HepG2 (cell line): Measurements from ENCODE around the gene TUBG2. TPM values are rescaled to one million over a fixed set of nuclear protein-coding genes. Genes with fewer than 3 reads are reported as not detected.

Experiments used
- ATAC-seq: fragments of 200-7000 bp; cut with Tn5 transposase; 3 replicates; pipeline ENCODE4 v1.9.1; 2020; ENCODE audit warnings: mild to moderate bottlenecking, moderate library complexity
- BruUV-seq: library from RNA; stranded (reverse); fragments of 400-500 nt; replicated peaks from 2 replicates; lab custom pipeline; 2021; lab: Mats Ljungman, UMichigan
- CTCF ChIA-PET: fragments of 300-600 bp; formaldehyde crosslinking; extraction: SDS; loops from one replicate; lab custom pipeline; 2021; ENCODE audit warnings: low total read pairs, inconsistent platforms, low intra/inter-chr PET ratio; lab: Yijun Ruan, JAX
- POLR2A ChIA-PET: fragments of 350-600 bp; sonication (Branson Sonifier 250); formaldehyde crosslinking; loops from one replicate; lab custom pipeline; 2020; ENCODE audit warnings: antibody characterized with exemption, inconsistent platforms; lab: Yijun Ruan, JAX
- DNase-seq: peaks from one replicate; pipeline ENCODE4 v3.0.0-alpha.2; 2015; ENCODE audit warnings: low spot score
- FAIRE-seq: peaks from 3 replicates; lab custom pipeline; 2011; peaks lifted over from hg19 to GRCh38; lab: Jason Lieb, UNC
- H2AFZ ChIP-seq: one replicate; pipeline ENCODE4 v1.6.1; 2011; ENCODE audit warnings: low read length, inconsistent platforms
- H3K27ac ChIP-seq: fragments of 300-600 bp; 3 replicates; pipeline ENCODE4 v1.8.0; 2011; ENCODE audit warnings: mixed run types, mild to moderate bottlenecking, mixed read lengths, low read length, inconsistent platforms; ENCODE audit not compliant: insufficient read depth; ENCODE audit errors: extremely low read length
- H3K27me3 ChIP-seq, 2 experiments: fragments of 200-600 bp in 1 of 2; 2 replicates in 1 of 2; 3 replicates in 1 of 2; pipeline versions ENCODE4 v1.6.0 to v1.8.0; 2011; ENCODE audit warnings: low read length in 2 of 2, mild to moderate bottlenecking in 2 of 2, moderate library complexity in 2 of 2, inconsistent platforms in 1 of 2; ENCODE audit not compliant: insufficient read depth in 2 of 2, control insufficient read depth in 1 of 2
- H3K36me3 ChIP-seq, 2 experiments: fragments of 200-600 bp in 1 of 2; replicated peaks in 1 of 2; 2 replicates in 1 of 2; 3 replicates in 1 of 2; pipeline versions ENCODE4 v1.5.1 to v1.8.0; 2011; ENCODE audit warnings: low read length in 2 of 2, inconsistent platforms in 1 of 2; ENCODE audit not compliant: insufficient read depth in 2 of 2, control insufficient read depth in 1 of 2
- H3K4me1 ChIP-seq: 2 replicates; pipeline ENCODE4 v1.5.1; 2012; ENCODE audit warnings: low read length, inconsistent platforms; ENCODE audit not compliant: insufficient read depth
- H3K4me2 ChIP-seq: 2 replicates; pipeline ENCODE4 v1.6.0; 2011; ENCODE audit warnings: low read depth, low read length, inconsistent platforms
- H3K4me3 ChIP-seq, 3 experiments: fragments of 200-600 bp in 1 of 3; sonication (generic), shearing (Covaris generic) in 1 of 3; replicated peaks in 1 of 3; 2 replicates each; pipeline ENCODE4 v1.5.1; 2011 to 2016; ENCODE audit warnings: low read length in 3 of 3, inconsistent platforms in 2 of 3, low read depth in 2 of 3, mild to moderate bottlenecking in 2 of 3, control low read depth in 1 of 3, mixed read lengths in 1 of 3; ENCODE audit not compliant: insufficient read depth in 1 of 3
- H3K79me2 ChIP-seq: one replicate; pipeline ENCODE4 v1.6.1; 2011; ENCODE audit warnings: low read length, inconsistent platforms; ENCODE audit not compliant: insufficient read depth
- H3K9ac ChIP-seq: 2 replicates; pipeline ENCODE4 v1.6.0; 2011; ENCODE audit warnings: mild to moderate bottlenecking, low read depth, low read length, inconsistent platforms; ENCODE audit not compliant: insufficient read depth
- H3K9me3 ChIP-seq: 2 replicates; pipeline ENCODE4 v1.5.1; 2012; ENCODE audit warnings: mild to moderate bottlenecking, low read length
- H4K20me1 ChIP-seq: 2 replicates; pipeline ENCODE4 v1.6.0; 2011; ENCODE audit warnings: inconsistent platforms, mild to moderate bottlenecking, low read length, moderate library complexity; ENCODE audit not compliant: insufficient read depth
- GATA4 ChIP-seq: sonication (generic); IDR thresholded peaks from 2 replicates; pipeline ENCODE4 v1.6.1; 2016; ENCODE audit warnings: antibody characterized with exemption, low read depth, borderline replicate concordance
- NFIC ChIP-seq: IDR thresholded peaks from 2 replicates; pipeline ENCODE4 v1.6.1; 2012; ENCODE audit warnings: mild to moderate bottlenecking, low read length, inconsistent platforms
- SP4 ChIP-seq: sonication (generic); formaldehyde crosslinking; IDR thresholded peaks from 2 replicates; pipeline ENCODE4 v1.8.1; 2023; ENCODE audit warnings: mild to moderate bottlenecking, missing genetic modification reagents
- STAT5B ChIP-seq: sonication (generic); formaldehyde crosslinking; IDR thresholded peaks from 2 replicates; pipeline ENCODE4 v1.4.0; 2020; ENCODE audit warnings: missing genetic modification reagents
- ZNF460 ChIP-seq: sonication (generic); formaldehyde crosslinking; IDR thresholded peaks from 2 replicates; pipeline ENCODE4 v1.5.1; 2020; ENCODE audit warnings: missing genetic modification reagents, mild to moderate bottlenecking, borderline replicate concordance
- WGBS: methylation state at CpG from one replicate; pipeline ENCODE4 v1.1.6; 2017; ENCODE audit warnings: low lambda C conversion rate; 5-methylcytosine and 5-hydroxymethylcytosine counted together
- in situ Hi-C: cut with HindIII; loops from 2 replicates; pipeline ENCODE4 v1.10.0; 2017; ENCODE audit warnings: low pct_unique_long_range_greater_than_20kb; ENCODE audit not compliant: extremely low pct_ligation_motif_present
- intact Hi-C: fragments of 100-400 bp; cut with micrococcal nuclease; formaldehyde crosslinking; loops from one replicate; pipeline ENCODE4 v1.10.0; 2022; ENCODE audit not compliant: unreplicated experiment
- polyA plus RNA-seq, 8 experiments: library from polyadenylated mRNA; depleted of rRNA in 3 of 8; stranded (reverse) in 7 of 8; unstranded in 1 of 8; fragments of >200 nt; fragmentation: Illumina TruSeq in 4 of 8; extraction: Trizol in 4 of 8; gene quantifications; 2 replicates each; pipeline versions ENCODE4 v1.2.1 to v1.2.3, GENCODE V29; 2011 to 2016; ENCODE audit warnings: low read depth in 4 of 8, missing spikeins in 1 of 8, mixed read lengths in 1 of 8; ENCODE audit not compliant: insufficient read depth in 1 of 8
- total RNA-seq, 5 experiments: library from RNA; depleted of rRNA; stranded (reverse); fragments of >200 nt; fragmentation: Illumina TruSeq; extraction: Trizol; gene quantifications; 2 replicates each; pipeline ENCODE4 v1.2.3, GENCODE V29; 2016; ENCODE audit warnings: low read depth in 1 of 5
- TF ChIP-seq, protein P1 (sequence below): sonication (generic); formaldehyde crosslinking; IDR thresholded peaks from 2 replicates; pipeline ENCODE4 v1.8.1; 2022; ENCODE audit warnings: mild to moderate bottlenecking, missing genetic modification reagents
- TF ChIP-seq, protein P2 (sequence below): sonication (generic); formaldehyde crosslinking; IDR thresholded peaks from 2 replicates; pipeline ENCODE4 v1.5.1; 2020; ENCODE audit warnings: missing genetic modification reagents, mild to moderate bottlenecking, borderline replicate concordance
- TF ChIP-seq, protein P3 (sequence below): sonication (generic); formaldehyde crosslinking; IDR thresholded peaks from 2 replicates; pipeline ENCODE4 v1.5.0; 2020; ENCODE audit warnings: missing genetic modification reagents
- TF ChIP-seq, protein P4 (sequence below): IDR thresholded peaks from 2 replicates; pipeline ENCODE4 v1.6.1; 2016; ENCODE audit warnings: low read depth, control low read depth

TUBG2 gene
- total and polyA plus RNA-seq, 2 of the 13 experiments (the other 11 are each of a cell fraction or from before 2014, with no cell fraction given) = 16.0 to 42.3 TPM

DNA sequence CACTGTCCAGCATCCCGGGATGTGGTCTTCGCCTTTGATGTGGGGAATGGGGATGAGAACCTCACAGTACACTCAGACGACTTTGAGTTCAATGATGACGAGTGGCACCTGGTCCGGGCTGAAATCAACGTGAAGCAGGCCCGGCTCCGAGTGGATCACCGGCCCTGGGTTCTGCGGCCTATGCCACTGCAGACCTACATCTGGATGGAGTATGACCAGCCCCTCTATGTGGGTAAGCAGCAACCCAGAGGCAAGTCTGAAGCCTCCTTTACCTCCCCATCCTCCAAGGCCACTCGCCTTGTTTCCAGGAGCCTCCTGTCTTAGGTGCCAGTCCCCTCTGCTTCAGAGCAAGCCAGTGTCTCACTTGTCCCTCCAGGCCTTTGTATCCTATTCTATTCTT lies 33.4 kb downstream of the TUBG2 start:
- FAIRE-seq = no peak
- in situ Hi-C loops = no loop called here
- TF ChIP-seq SP4 (CRISPR knock-in tag) (no peak), GATA4 (no peak), STAT5B (CRISPR knock-in tag) (no peak), NFIC (no peak), ZNF460 (CRISPR knock-in tag) (no peak)
- TF ChIP-seq, protein P1, sequence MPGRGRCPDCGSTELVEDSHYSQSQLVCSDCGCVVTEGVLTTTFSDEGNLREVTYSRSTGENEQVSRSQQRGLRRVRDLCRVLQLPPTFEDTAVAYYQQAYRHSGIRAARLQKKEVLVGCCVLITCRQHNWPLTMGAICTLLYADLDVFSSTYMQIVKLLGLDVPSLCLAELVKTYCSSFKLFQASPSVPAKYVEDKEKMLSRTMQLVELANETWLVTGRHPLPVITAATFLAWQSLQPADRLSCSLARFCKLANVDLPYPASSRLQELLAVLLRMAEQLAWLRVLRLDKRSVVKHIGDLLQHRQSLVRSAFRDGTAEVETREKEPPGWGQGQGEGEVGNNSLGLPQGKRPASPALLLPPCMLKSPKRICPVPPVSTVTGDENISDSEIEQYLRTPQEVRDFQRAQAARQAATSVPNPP (CRISPR knock-in tag) = no peak
- TF ChIP-seq, protein P2, sequence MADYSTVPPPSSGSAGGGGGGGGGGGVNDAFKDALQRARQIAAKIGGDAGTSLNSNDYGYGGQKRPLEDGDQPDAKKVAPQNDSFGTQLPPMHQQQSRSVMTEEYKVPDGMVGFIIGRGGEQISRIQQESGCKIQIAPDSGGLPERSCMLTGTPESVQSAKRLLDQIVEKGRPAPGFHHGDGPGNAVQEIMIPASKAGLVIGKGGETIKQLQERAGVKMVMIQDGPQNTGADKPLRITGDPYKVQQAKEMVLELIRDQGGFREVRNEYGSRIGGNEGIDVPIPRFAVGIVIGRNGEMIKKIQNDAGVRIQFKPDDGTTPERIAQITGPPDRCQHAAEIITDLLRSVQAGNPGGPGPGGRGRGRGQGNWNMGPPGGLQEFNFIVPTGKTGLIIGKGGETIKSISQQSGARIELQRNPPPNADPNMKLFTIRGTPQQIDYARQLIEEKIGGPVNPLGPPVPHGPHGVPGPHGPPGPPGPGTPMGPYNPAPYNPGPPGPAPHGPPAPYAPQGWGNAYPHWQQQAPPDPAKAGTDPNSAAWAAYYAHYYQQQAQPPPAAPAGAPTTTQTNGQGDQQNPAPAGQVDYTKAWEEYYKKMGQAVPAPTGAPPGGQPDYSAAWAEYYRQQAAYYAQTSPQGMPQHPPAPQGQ = no peak
- TF ChIP-seq, protein P3, sequence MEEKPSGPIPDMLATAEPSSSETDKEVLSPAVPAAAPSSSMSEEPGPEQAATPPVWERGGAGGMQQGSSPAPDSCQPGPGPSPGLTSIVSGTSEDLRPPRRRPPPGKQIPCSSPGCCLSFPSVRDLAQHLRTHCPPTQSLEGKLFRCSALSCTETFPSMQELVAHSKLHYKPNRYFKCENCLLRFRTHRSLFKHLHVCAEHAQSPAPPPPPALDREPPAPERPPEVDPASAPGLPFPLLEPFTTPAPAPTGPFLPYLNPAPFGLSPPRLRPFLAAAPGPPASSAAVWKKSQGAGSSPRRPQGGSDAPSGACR (CRISPR knock-in tag) = no peak
- TF ChIP-seq, protein P4, sequence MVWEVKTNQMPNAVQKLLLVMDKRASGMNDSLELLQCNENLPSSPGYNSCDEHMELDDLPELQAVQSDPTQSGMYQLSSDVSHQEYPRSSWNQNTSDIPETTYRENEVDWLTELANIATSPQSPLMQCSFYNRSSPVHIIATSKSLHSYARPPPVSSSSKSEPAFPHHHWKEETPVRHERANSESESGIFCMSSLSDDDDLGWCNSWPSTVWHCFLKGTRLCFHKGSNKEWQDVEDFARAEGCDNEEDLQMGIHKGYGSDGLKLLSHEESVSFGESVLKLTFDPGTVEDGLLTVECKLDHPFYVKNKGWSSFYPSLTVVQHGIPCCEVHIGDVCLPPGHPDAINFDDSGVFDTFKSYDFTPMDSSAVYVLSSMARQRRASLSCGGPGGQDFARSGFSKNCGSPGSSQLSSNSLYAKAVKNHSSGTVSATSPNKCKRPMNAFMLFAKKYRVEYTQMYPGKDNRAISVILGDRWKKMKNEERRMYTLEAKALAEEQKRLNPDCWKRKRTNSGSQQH (CRISPR knock-in tag) = no peak

More for the DNA sequence above, 33.4 kb downstream of the TUBG2 start:
- Histone ChIP-seq H3K4me1 (no peaks in the 10 kb centered on the region), H3K4me3 (no peak overlapping the region), H3K36me3 (peaks cover 3 to 5% of the 10 kb centered on the region in 2 experiments; a peak in 4 of 5 replicates), H3K9ac (no peak overlapping the region), H3K27me3 (no peaks in the 10 kb centered on the region), H3K27ac (no peak overlapping the region), H4K20me1 (no peaks in the 10 kb centered on the region), H3K9me3 (no peaks in the 10 kb centered on the region), H3K4me2 (no peak overlapping the region), H2AFZ (no peak overlapping the region), H3K79me2 (no peaks in the 10 kb centered on the region)
- no TSS peak for BruUV-seq
- POLR2A ChIA-PET = no interaction called here
- intact Hi-C loops = no loop called here
- DNase-seq (no peak), ATAC-seq (no peak)
- CTCF ChIA-PET = no interaction called here
- 77% methylated on average over 6 of the region's 11 CpGs for WGBS
